Right lung (tissue), 5 donors: ENCODE data around the gene GTPBP10. TPM values are rescaled to one million over a fixed set of nuclear protein-coding genes. Genes with fewer than 3 reads are reported as not detected.
"Not testable (repeated sequence)": the region's sequence is repeated elsewhere in the genome, so short reads cannot be mapped to it uniquely, and the experiment has no call there.

Experiments used
- DNase-seq, 2 donors: peaks; one replicate each; pipeline ENCODE4 v3.0.0-alpha.2; 2013
- polyA plus RNA-seq, 5 donors: library from polyadenylated mRNA; unstranded; fragments of 120-200 nt; gene quantifications; one replicate each; pipeline versions ENCODE4 v1.2.1 to v1.2.3, GENCODE V29; 2013; ENCODE audit warnings: inconsistent platforms in 1 of 5, low replicate concordance in 1 of 5; ENCODE audit not compliant: insufficient read length in 5 of 5, insufficient read depth in 1 of 5

Gene GTPBP10
- polyA plus RNA-seq, 5 donors: 18.5 to 29.2 (median 22.4) TPM

DNA sequence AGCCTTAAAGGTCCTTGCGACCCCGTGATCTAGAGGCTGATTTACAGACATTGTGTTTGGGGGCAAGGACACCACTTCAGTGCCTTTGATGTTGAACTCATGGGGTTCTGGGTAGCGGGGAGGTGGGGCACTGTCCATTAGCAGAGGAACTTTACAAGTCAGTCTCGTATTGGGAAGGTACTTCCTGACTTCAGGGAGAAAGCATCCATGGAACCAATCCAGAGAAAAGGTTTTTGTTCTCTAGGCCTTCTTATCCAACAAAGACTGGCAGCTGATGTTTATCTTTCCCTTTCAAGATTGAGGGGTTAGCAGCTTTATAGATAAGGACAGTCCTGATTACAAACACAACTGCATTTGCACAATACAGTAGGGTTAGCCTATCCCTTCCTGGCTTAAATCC lies 2.8 kb downstream of the GTPBP10 start:
- DNase-seq: no peak

DNA sequence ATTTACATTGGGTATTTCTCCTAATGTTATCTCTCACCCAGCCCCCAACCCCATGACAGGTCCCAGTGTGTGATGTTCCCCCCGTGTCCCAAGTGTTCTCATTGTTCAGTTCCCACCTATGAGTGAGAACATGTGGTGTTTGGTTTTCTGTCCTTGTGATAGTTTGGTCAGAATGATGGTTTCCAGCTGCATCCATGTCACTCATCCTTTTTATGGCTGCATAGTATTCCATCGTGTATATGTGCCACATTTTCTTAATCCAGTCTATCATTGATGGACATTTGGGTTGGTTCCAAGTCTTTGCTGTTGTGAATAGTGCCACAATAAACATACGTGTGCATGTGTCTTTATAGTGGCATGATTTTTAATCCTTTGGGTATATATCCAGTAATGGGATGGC lies 3.5 kb downstream of the GTPBP10 start:
- DNase-seq: not testable (repeated sequence)

DNA sequence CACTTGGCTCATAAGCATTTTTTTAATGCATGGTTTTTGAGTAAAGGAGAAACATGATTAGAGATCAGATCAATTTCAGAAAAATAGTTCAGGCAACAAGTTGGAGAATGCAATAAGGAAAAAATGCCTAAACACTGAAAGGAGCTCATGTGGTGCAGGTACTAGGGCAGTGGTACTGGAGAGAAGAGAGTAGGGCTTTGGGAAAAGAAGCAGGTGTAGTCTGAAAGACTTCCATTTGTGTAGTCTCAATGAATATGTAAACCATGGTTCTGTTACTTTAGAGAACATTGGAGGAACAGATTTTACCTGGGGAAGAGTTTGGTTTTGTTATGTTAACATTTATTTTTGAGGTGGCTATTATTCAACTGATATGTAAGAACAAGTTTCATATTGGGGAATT lies 5.5 kb downstream of the GTPBP10 start:
- DNase-seq: no peak

DNA sequence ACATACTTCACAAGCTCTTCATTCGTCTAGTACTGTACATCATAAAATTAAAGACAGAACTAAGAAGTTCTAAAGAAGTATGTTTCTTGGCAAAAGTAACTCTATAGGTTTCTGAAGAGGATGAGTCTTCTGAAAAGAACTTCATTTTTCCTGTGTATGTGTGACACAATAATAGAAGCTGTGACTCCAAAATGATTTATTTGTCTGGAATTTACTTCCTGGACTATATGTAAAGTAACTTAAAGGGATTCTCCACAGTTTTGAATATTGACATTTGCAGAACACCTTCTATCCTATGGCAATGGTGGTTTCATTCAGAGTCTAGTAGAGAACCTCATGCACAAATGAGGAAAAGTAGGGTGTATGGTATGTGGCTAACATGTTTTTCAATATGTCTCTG lies 36.9 kb downstream of the GTPBP10 start:
- no peak for DNase-seq

DNA sequence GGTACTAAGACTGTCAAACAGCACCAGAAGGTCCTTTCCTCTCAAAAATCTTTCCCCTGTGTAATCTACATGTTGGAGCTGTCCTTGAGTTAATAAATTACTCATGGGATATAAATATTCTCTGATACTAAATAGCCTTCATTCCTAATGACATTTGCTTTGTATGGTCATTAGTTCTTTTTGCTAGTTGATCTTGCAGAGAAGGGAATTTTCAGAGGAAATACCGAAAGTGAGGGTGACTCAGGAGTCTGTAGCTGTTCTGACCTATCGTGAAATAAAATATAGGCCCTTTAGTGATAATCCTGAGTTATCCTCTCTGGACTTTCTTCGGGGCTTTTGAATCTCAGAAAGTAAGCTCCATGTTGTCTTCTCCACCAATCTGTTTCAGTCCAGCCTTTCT lies 37.3 kb downstream of the GTPBP10 start:
- DNase-seq: no peak

DNA sequence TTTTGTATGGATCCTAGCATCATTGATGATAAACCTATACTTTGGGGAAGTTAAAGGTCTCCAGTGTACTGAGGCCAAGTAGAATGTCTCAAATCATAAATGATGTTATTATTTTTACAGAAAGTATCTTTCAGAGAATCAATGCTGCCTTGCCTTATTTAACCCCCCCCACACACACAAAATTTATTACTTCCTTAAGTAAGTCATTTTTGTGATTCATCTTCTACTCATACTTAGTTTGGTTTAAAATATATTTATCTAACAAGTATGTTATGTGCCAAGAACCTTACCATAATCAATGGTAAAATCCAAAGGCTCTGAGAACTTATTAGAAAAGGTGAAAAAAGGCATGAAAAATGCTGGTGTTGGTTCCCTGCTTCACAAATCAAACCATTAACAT lies 37.9 kb downstream of the GTPBP10 start:
- DNase-seq: no peak

DNA sequence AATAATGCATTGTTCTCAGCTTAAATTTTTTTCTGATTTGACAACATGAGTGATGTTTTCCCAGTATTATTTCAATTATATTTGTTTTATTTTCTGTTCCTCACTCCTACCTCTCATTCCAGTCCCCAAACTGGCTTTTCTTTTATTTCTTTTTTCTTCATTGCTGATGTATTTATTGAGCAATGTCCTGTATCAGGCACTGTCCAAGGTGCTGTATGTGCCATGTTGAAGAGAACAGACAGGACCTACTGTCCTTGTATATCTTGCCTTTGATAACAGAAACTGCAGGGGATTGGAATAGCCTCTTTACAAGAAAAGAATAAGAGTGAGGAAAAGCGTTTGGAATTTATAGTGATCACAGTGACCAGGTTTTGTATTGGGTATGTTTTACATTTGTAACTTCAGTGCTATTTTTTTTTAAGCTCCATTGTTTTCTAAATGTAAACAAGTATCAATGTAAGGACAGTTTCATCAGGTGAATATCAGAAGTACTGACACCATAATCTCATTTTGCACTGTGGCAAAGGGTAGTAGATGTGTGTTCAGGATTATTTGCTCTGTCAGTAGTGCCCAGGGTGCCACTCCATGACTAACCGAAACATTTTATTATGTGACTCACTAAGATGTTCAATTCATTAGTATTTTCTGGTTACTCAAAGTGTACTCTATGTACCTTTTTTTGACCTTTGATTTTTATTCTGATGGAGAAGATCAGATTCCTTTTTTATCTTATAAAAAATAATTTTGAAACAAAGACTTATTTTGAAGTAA lies 41.1 kb downstream of the GTPBP10 start:
- DNase-seq: no peak

DNA sequence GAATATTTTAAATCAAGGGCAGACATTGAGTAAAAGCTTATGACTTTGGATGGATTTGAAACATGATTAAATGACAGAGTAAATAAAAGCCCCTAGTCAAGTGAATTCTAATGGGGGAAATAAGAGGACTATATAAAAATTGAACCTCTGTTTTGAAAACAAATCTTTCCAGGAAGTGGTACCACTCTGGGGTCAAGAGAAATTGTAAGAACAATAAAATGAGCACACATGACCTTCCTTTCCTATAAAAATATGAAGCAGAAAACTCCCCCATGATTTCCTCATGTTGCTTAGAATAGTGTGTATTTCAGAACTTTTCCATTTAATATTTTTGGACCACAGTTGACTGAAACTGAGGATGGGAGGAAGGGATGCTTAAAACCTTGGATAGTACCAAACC lies 44.4 kb downstream of the GTPBP10 start:
- DNase-seq: no peak

DNA sequence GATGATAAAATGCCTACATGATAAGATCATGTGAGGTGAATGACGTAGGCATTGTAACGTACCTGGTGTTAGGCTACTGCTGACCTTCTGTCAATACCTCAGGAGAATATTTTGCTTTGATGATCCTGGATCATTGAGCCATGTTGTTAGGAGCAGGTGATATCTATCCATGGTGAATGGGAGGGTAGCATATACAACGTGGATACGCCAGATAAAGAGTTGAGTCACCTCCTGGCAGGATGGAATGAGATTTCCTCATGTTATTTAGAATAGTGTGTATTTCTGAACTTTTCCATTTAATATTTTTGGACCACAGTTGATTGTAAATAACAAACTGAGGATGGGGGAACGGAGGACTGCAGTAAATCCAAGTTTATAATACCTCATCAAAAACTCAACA lies 45.0 kb downstream of the GTPBP10 start:
- DNase-seq: no peak

DNA sequence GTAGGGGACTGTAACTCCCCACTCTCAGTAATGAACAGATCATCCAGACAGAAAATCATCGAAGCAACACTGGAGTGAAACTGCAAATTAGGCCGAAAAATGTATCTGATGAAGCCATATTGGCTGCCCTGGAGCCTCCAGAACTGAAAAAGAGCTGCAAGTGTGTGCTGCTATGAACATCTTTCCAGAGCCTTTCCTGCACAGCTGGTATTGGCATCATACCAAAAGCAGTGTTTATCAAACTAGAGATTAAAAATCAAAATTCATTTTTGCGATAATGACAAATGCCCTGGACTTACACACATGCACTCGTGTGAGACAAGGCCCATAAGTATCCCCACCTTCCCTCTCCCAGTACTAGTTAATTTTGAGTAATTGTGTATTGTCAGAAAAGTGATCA lies 49.9 kb downstream of the GTPBP10 start:
- DNase-seq: no peak

DNA sequence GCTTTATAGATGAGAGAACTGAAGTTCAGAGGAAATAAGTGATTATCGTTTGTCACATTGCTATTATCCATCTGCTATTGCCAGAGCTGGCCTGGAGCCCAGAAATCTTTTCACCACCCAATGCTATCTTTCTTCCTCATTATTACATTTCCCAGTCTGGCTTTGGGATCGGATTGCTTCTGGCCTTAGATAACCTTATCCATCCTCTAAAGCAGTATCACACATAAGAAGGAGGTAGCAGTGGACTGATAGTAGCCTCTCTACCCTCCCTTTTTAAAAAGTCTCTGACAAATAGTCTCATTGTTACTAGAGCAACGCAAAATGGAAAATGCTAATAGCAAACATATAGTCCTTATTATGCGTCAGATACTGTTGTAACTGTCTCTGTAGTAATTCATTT lies 55.5 kb downstream of the GTPBP10 start:
- peak; percentile 31 to 40 for DNase-seq

DNA sequence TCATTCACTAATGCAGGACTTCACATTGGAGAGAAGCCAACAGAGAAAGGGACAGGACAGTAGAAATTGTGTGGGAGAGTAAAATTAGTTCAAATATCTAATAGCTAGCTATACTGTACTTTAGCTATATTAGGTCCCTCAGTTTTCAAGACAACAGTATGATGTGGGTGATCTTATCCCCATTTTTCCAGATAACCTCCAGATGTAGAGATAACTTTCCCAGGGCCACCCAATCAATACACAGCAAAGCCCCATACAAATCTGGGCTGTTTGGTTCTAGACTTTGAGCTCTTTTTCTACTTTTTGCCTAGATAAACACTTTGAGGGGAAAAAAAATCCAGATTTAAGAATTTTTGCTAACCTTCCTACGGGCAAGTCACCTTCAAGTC lies 56.3 kb downstream of the GTPBP10 start:
- no peak for DNase-seq

DNA sequence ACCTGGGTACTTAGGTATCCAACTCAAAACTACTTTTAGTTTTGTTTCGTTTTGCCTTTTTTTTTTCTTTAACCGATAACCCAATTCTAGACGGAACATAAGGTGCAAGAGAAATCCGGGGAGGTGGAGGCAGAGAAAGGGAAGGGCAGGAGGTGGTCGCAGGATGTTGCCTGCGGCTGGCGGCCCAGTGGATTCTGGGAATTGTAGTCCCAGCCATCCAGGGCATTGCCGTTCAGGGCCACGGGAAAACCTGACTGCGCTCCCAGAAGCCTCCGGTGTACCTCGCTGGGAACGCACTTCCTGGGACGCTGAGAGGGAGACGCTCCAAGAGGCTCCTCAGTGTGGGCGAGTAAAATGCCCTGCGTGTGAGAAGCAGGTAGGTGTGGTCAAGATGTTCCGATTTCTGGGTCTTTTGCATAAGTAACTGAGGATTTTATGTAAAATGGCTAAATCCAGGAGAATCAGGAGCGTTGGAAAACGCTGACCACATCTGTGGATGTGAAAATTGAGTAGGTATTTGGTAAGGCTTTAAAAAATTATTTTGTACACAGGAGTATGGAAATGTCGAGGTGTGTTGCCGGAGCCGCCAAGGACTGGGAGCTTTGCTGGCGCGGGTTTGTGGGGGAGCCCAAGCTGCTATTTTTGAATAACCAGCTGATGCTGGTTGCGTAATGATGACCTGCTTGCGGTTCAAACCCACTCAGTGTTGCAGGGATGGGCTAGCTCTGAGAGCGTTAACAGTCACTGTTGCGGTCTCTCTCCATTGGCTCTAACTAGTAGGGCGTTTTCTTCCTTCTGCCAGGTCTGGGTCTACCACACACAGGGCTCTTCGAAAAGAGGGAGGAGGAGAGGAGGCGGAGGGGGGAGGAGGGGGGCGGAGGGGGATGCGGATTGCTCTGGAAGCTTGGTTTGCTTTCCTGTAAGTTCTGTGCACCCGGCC lies 56.9 kb downstream of the GTPBP10 start, which contains the start of gene CLDN12:
CLDN12 (plus strand) TSS at position 288 of the 940 bp plus-strand sequence. CDS start 9,216 bp downstream, outside the sequence.
- DNase-seq: peak; percentile 86 to 89

DNA sequence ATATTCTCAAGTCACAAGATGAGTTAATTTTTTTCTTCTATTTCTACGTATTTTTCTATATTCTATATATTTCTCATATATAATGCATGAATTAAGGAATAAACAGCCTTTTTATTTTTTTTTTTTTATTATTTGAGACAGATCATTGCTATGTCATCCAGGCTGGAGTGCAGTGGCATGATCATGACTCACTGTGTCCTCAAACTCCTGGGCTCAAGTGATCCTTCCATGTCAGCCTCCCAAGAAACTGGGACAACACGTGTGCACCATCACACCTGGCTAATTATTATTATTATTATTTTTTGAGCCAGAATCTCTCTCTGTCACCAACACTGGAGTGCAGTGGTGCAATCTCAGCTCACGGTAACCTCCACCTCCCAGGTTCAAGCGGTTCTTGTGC lies 58.3 kb downstream of the GTPBP10 start:
- no peak for DNase-seq

DNA sequence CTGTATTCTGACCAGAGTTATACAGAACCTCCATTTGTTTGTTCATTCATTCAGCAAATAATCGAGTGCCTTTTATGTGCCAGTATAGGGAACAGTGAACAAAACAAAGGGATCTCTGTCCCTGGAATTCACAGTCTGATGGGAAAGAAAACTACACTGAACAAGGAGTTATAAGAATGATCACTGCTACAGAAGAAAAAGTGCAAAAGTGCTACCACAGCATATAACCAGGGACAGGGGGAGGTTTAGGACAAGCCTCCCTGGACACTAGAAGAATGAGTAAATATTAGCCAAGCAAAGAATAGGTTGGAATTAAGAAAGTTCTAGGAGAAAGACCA lies 60.9 kb downstream of the GTPBP10 start:
- no peak for DNase-seq

DNA sequence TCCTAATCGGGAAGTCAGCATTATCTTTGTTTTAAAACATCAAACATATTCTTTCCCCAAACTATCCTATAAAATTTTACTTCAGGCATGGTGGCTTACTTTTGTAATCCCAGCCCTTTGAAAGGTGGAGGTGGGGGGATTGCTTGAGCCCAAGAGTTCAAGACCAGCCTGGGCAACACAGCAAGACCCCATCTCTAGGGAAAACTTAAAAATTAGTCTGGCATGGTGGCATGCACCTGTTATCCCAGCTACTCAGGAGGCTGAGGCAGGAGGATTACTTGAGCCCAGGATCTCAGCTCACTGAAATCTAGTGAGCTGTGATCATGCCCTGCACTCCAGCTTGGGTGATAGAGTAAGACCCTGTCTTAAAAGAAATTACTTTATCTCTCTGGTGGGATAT lies 61.6 kb downstream of the GTPBP10 start:
- no peak for DNase-seq

DNA sequence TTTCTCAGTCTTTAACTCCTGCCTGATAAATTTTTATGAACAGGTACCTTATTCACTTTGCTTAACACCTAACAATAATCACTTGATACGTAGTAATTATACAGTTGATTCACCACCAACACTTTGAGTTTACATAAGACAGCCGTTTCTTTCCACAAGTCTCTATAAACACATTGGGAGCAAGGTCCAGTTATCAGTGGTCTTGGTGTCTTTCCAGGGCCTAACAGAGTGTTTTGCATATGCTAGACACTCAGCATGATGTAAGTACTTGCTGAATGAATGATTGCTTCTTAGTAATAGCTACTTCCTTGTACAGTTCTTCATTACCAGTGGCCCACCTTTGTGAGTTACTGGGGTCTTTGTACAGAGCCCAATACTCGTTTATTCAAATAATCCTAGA lies 63.2 kb downstream of the GTPBP10 start:
- DNase-seq: no peak

DNA sequence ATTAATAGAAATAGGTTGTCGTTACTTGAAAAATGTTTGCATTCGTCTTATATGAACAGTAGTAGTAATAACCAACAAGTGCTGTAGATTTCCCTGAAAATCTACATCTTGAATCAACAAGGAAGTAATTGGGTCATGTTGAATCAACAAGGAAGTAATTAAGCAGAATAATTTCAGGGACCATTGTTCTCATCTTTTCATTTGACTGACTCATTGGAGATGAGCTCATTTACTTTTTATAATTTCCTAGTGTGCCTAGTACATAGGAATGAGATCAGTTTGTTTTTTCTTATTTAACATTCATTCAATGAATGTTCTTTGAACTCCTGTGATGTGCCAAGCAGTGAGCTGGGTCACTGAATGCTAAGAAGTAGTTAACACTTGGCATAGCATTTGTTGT lies 65.0 kb downstream of the GTPBP10 start:
- no peak for DNase-seq

DNA sequence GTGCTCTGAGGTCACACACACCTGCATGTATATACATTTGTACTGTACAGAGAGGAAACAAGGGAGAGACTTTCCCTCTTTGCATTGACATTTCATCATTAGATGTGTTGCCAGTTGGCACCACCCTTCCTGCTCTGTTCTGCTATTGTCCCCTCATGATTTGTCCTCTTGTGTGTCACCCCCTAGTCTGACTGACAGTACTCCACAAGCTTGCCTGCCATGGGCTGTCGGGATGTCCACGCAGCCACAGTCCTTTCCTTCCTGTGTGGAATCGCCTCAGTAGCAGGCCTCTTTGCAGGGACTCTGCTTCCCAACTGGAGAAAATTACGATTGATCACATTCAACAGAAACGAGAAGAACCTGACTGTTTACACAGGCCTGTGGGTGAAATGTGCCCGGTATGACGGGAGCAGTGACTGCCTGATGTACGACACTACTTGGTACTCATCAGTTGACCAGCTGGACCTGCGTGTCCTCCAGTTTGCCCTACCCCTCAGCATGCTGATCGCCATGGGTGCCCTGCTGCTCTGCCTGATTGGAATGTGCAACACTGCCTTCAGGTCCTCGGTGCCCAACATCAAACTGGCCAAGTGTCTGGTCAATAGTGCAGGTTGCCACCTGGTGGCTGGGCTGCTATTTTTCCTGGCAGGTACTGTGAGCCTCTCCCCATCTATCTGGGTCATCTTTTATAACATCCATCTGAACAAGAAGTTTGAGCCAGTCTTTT lies 66.1 kb downstream of the GTPBP10 start:
- no peak for DNase-seq

DNA sequence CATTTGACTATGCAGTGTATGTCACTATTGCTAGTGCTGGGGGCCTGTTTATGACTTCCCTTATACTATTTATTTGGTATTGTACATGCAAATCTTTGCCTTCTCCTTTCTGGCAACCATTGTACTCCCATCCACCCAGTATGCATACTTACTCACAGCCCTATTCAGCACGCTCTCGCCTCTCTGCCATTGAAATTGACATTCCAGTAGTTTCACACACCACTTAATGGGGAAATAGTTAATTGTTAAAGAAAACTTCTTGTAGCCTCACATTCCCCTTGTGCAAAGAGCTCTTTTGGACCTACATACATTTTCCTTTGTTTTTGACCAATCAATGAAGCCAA lies 66.6 kb downstream of the GTPBP10 start:
- no peak for DNase-seq

DNA sequence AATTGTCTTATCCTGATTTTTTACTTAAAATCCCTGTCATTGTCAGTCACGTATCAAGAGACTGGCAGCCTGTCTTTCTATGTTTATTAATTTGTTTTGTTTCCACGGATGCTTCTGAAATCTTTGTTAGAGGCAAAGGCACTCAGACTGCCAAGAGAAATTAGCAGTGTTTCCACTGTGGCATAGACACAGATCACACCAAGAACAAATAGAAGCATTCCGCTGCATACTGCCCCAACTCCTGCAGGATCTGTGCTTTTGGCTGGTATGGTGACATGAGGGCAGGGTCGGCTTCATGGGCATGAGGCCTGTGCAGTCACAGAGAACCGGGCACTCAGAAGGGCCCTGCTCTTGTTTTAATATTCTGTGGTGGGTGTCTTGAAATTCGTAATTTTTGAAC lies 75.1 kb downstream of the GTPBP10 start:
- no peak for DNase-seq

DNA sequence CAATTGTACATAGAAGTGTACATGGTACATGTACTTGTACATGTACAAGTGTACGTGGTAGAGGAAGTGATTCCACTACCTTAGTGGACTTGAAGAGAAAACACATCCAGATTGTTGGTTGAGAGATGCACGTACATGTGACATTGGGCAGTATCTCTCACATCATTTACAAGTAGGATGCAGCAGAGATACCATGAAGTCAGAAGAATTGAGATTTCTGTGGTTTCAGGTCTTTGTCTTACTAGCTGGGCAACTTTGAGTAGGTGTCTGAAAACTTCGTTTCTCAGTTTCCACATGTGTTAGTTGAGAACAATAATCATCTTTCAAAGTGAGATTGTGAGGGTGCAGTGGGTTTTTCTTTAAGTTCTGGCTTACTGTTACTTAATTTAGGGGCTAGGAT lies 78.2 kb downstream of the GTPBP10 start:
- no peak for DNase-seq

DNA sequence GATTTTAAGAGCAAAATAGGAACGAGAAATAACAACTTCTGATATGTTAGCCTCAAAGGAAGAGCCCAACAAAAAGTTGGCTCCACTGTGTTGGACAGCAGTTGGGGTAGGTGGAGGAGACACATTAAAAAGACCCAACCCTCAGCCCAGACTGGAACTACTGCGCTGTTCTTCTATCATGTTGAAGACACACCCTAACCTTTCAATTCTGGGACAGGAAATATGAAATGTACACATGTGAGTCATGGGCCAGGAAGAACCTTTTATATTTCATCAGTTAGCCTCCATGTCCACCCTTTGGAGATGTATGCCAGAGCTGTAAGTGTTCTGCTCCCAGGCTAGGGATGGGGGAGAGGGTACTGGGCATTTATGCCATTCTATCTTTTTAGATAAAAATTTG lies 78.9 kb downstream of the GTPBP10 start:
- no peak for DNase-seq
